ENCODE measurements around the gene FLNC.

DNA sequence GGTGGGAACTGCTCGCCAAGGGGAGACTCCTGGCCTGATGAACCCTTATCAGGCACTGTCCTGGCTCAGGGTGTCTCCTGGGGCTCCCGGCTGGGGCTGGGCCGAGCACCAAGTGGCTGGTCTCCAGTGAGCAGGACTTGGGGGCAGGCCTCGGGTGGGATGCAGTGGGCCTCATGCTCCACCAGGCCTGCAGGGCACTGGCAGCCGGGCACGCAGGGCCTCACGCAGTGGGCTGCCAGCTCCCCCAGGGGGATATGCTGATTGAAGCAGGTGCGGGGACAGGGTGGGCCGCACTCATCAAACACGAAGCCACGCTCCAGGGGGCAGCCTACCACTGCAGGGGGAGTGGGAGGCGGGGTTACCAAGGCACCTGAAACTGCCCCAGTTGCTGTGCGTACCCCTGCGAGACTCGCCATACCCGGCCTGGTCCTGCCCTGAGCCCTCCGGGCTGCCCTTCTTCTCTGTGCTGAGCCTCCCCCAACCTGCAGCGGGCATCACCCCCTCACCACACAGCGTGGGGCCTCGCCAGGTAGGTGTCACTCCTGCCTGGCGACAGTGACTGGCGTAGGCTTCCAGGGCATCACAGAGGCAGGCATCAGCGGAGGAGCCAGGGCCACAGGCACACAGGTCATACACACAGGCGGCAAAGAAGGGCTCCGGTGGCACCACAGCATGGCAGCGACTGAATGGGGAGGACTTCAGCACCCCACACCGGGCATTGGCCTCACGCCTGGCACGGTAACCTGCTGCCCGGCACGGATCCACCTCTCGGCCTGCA is 47.0 kb downstream of the FLNC start:
- no peak for TF ChIP-seq TP53 (CRISPR knock-in tag; IDR thresholded peaks at IDR 0.05)
- no peak for TF ChIP-seq GABPB1 (CRISPR knock-in tag; IDR thresholded peaks at IDR 0.05)
- no peak for TF ChIP-seq SP1 (CRISPR knock-in tag; conservative IDR thresholded peaks at IDR 0.05)
- TF ChIP-seq, protein P1, sequence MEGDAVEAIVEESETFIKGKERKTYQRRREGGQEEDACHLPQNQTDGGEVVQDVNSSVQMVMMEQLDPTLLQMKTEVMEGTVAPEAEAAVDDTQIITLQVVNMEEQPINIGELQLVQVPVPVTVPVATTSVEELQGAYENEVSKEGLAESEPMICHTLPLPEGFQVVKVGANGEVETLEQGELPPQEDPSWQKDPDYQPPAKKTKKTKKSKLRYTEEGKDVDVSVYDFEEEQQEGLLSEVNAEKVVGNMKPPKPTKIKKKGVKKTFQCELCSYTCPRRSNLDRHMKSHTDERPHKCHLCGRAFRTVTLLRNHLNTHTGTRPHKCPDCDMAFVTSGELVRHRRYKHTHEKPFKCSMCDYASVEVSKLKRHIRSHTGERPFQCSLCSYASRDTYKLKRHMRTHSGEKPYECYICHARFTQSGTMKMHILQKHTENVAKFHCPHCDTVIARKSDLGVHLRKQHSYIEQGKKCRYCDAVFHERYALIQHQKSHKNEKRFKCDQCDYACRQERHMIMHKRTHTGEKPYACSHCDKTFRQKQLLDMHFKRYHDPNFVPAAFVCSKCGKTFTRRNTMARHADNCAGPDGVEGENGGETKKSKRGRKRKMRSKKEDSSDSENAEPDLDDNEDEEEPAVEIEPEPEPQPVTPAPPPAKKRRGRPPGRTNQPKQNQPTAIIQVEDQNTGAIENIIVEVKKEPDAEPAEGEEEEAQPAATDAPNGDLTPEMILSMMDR (IDR thresholded peaks at IDR 0.05): no peak
- no peak for TF ChIP-seq TCF7 (CRISPR knock-in tag; IDR thresholded peaks at IDR 0.05; ENCODE audit: low read depth)
- TF ChIP-seq, protein P2, sequence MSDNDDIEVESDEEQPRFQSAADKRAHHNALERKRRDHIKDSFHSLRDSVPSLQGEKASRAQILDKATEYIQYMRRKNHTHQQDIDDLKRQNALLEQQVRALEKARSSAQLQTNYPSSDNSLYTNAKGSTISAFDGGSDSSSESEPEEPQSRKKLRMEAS (CRISPR knock-in tag; IDR thresholded peaks at IDR 0.05): no peak
- TF ChIP-seq, protein P3, sequence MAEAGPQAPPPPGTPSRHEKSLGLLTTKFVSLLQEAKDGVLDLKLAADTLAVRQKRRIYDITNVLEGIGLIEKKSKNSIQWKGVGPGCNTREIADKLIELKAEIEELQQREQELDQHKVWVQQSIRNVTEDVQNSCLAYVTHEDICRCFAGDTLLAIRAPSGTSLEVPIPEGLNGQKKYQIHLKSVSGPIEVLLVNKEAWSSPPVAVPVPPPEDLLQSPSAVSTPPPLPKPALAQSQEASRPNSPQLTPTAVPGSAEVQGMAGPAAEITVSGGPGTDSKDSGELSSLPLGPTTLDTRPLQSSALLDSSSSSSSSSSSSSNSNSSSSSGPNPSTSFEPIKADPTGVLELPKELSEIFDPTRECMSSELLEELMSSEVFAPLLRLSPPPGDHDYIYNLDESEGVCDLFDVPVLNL (CRISPR knock-in tag; IDR thresholded peaks at IDR 0.05; ENCODE audit: borderline replicate concordance, low read depth): no peak
- no peak for TF ChIP-seq NFE2L1 (CRISPR knock-in tag; IDR thresholded peaks at IDR 0.05)
- TF ChIP-seq, protein P4, sequence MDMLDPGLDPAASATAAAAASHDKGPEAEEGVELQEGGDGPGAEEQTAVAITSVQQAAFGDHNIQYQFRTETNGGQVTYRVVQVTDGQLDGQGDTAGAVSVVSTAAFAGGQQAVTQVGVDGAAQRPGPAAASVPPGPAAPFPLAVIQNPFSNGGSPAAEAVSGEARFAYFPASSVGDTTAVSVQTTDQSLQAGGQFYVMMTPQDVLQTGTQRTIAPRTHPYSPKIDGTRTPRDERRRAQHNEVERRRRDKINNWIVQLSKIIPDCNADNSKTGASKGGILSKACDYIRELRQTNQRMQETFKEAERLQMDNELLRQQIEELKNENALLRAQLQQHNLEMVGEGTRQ (CRISPR knock-in tag; IDR thresholded peaks at IDR 0.05): no peak
- TF ChIP-seq IRF2 (CRISPR knock-in tag; IDR thresholded peaks at IDR 0.05; ENCODE audit: borderline replicate concordance, low read depth): no peak
- TF ChIP-seq ZNF232 (CRISPR knock-in tag; IDR thresholded peaks at IDR 0.05): no peak
- TF ChIP-seq NR2C2 (CRISPR knock-in tag; IDR thresholded peaks at IDR 0.05): no peak

Data from WTC11 (cell line).